GM12801 (cell line): Measurements from ENCODE around the gene ZNF431.

Experiments used
- TF ChIP-seq, protein P1 (sequence below): IDR thresholded peaks from one replicate; pipeline ENCODE4 v1.5.1; 2011; ENCODE audit warnings: control low read depth; ENCODE audit not compliant: insufficient read length; ENCODE audit errors: extremely low read depth

Gene ZNF431

GRCh38 chr19:21149877-21150276 lies 8.0 kb downstream of the ZNF431 start:
- TF ChIP-seq, protein P1, sequence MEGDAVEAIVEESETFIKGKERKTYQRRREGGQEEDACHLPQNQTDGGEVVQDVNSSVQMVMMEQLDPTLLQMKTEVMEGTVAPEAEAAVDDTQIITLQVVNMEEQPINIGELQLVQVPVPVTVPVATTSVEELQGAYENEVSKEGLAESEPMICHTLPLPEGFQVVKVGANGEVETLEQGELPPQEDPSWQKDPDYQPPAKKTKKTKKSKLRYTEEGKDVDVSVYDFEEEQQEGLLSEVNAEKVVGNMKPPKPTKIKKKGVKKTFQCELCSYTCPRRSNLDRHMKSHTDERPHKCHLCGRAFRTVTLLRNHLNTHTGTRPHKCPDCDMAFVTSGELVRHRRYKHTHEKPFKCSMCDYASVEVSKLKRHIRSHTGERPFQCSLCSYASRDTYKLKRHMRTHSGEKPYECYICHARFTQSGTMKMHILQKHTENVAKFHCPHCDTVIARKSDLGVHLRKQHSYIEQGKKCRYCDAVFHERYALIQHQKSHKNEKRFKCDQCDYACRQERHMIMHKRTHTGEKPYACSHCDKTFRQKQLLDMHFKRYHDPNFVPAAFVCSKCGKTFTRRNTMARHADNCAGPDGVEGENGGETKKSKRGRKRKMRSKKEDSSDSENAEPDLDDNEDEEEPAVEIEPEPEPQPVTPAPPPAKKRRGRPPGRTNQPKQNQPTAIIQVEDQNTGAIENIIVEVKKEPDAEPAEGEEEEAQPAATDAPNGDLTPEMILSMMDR: no peak

GRCh38 chr19:21151460-21151859 lies 9.6 kb downstream of the ZNF431 start:
- TF ChIP-seq, protein P1: no peak

DNA sequence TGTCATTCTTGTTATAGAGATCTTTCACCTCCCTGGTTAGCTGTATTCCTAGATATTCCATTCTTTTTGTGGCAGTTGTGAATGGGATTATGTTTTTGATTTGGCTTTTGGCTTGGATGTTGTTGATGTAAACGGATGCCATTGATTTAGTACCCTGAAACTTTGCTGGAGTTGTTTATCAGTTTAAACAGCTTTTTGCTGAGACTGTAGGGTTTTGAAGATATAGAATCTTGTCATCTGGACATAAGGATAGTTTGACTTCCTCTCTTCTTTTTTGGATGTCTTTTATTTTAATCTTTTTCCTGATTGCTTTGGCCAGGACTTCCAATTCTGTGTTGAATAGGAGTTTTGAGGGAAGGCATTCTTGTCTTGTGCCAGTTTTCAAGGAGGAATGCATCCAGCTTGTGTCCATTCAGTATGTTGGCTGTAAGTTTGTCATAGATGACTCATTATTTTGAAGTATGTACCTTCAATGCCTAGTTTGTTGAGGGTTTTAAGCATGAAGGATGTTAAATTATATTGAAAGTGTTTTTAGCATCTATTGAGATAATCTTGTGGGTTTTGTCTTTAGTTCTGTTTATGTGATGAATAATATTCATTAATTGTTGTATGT lies 16.8 kb downstream of the ZNF431 start:
- TF ChIP-seq, protein P1: no peak

- TF ChIP-seq, protein P1: no peak
Observed at GRCh38 chr19:21164541-21164940, 22.7 kb downstream of the ZNF431 start.

- TF ChIP-seq, protein P1: no peak
Observed at GRCh38 chr19:21166436-21166835, 24.6 kb downstream of the ZNF431 start.

- TF ChIP-seq, protein P1: no peak
Observed at GRCh38 chr19:21197590-21198295, 55.9 kb downstream of the ZNF431 start.

GRCh38 chr19:21202865-21203494 lies 61.1 kb downstream of the ZNF431 start:
- TF ChIP-seq, protein P1: no peak
